ENCODE results near the gene MTHFD1L. TPM values are rescaled to one million over a fixed set of nuclear protein-coding genes. Genes with fewer than 3 reads are reported as not detected.

The MTHFD1L gene
- total and polyA plus RNA-seq, 2 of the 4 experiments (the other 2 are of a cell fraction), result 43.5 to 53.2 TPM

DNA sequence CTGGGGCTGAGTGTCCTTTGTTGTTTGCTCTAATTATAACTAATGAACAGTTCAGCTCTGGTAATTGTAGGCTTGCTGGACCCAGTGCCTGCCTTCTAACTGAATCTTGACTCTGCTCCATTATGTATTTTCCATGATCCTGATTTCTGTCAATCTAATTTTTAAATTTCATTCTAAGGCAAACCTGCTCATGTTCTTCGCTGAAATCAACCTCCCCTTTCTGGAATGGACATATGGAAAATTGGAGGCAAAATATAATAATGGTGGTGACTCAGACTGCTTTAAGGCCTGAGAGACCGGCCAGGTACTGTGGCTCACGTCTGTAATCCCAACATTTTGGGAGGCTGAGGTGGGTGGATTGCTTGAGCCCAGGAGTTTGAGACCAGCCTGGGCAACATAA is 191.6 kb downstream of the MTHFD1L start:
- no peak overlapping the region for H2AK9ac ChIP-seq (replicated peaks; ENCODE audit: low read depth, low read length, poor library complexity)
- DNase-seq, result no peak
- H3K14ac ChIP-seq (replicated peaks; ENCODE audit: low read depth, low read length), result no peak overlapping the region
- H3K36me3 ChIP-seq (ENCODE audit: control insufficient read depth, insufficient read depth, low read length), result peaks cover 28% of the 10 kb centered on the region; the same call in 1 of the 2 replicates
- no peaks in the 10 kb centered on the region for H3K9me3 ChIP-seq (ENCODE audit: control insufficient read depth, insufficient read depth, low read length)
- TF ChIP-seq MAZ (IDR thresholded peaks at IDR 0.05; ENCODE audit: borderline replicate concordance, low read depth, low read length) (no peak), NFE2L2 (IDR thresholded peaks at IDR 0.05; ENCODE audit: low read depth, low read length) (no peak), MXI1 (IDR thresholded peaks at IDR 0.05; ENCODE audit: borderline replicate concordance, low read depth, low read length) (no peak), FOS (IDR thresholded peaks at IDR 0.05; ENCODE audit: low read depth, low read length) (no peak), MAFK (IDR thresholded peaks at IDR 0.05; ENCODE audit: low read depth, low read length) (no peak), SMC3 (IDR thresholded peaks at IDR 0.05; ENCODE audit: low read depth, low read length) (no peak), RCOR1 (IDR thresholded peaks at IDR 0.05; ENCODE audit: insufficient replicate concordance, low read length) (no peak), BHLHE40 (IDR thresholded peaks at IDR 0.05; ENCODE audit: low read depth, low read length) (no peak), CEBPB (IDR thresholded peaks at IDR 0.05; ENCODE audit: low read depth, low read length) (no peak), RAD21 (IDR thresholded peaks at IDR 0.05; ENCODE audit: low read length) (no peak)
- TF ChIP-seq, protein P1, sequence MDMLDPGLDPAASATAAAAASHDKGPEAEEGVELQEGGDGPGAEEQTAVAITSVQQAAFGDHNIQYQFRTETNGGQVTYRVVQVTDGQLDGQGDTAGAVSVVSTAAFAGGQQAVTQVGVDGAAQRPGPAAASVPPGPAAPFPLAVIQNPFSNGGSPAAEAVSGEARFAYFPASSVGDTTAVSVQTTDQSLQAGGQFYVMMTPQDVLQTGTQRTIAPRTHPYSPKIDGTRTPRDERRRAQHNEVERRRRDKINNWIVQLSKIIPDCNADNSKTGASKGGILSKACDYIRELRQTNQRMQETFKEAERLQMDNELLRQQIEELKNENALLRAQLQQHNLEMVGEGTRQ (IDR thresholded peaks at IDR 0.05; ENCODE audit: low read depth, low read length), result no peak
- 0 out of 2 replicates have a peak, but pooled peaks cover 7% of the 10 kb centered on the region for H4K20me1 ChIP-seq (ENCODE audit: insufficient read depth, low read length)
- no TSS peak for BruUV-seq (replicated peaks)
- intact Hi-C loops (cut with micrococcal nuclease), result no loop called here
- no peak overlapping the region for H3K4me3 ChIP-seq (ENCODE audit: insufficient read depth, low read depth, low read length)
- no peaks in the 10 kb centered on the region for H3K27me3 ChIP-seq (ENCODE audit: control insufficient read depth, insufficient read depth, low read length)
- H3K4me2 ChIP-seq (ENCODE audit: low read depth, low read length), result no peak overlapping the region
- no peak overlapping the region for H2AK5ac ChIP-seq (ENCODE audit: low read depth, low read length)
- H2BK15ac ChIP-seq (ENCODE audit: low read depth, low read length), result no peak overlapping the region
- CTCF ChIA-PET, result no interaction called here
- H4K91ac ChIP-seq (ENCODE audit: insufficient read depth, low read depth, low read length), result no peak overlapping the region
- no peak overlapping the region for H2BK5ac ChIP-seq (ENCODE audit: low read depth, low read length, poor library complexity, severe bottlenecking)
- in situ Hi-C loops (cut with MboI; ENCODE audit: low sequenced_read_pairs), result loop anchor here (25.0 kb wide), 1 partner anchor 1220 kb away; no protein-coding TSS in a partner anchor
- no peak overlapping the region for H3K9ac ChIP-seq (ENCODE audit: low read depth, low read length)
- H4K8ac ChIP-seq (ENCODE audit: low read depth in 2 of 2, low read length in 2 of 2), result no peak overlapping the region
- POLR2A ChIA-PET (ENCODE audit: unreplicated experiment), result no interaction called here
- peaks cover 14% of the 10 kb centered on the region for H3K4me1 ChIP-seq (ENCODE audit: control insufficient read depth, insufficient read depth, low read length)
- H2BK20ac ChIP-seq (ENCODE audit: low read depth, low read length), result no peak overlapping the region
- H3K23ac ChIP-seq (ENCODE audit: low read depth, low read length), result no peak overlapping the region
- peaks cover 29 to 60% of the 10 kb centered on the region in 2 experiments for H3K79me1 ChIP-seq (ENCODE audit: low read depth in 1 of 2, low read length in 2 of 2)
- H2BK120ac ChIP-seq (ENCODE audit: low read depth, low read length), result no peak overlapping the region
- H4K5ac ChIP-seq (ENCODE audit: low read depth, low read length), result no peak overlapping the region
- H3K18ac ChIP-seq (ENCODE audit: low read depth, low read length), result no peak overlapping the region
- no peak overlapping the region for H3K27ac ChIP-seq (ENCODE audit: insufficient read depth, low read length)
- no peak overlapping the region for H3K56ac ChIP-seq (ENCODE audit: extremely low read depth, insufficient read depth, low read length)
- H3K9me1 ChIP-seq (ENCODE audit: insufficient read depth, low read length), result peaks cover 30% of the 10 kb centered on the region
- H3K4ac ChIP-seq (ENCODE audit: low read depth, low read length), result no peak overlapping the region
- dilution Hi-C loops (cut with HindIII; ENCODE audit: low sequenced_read_pairs, unreplicated experiment), result no loop called here
- no peak overlapping the region for H2AFZ ChIP-seq (replicated peaks; ENCODE audit: low read length, poor library complexity)
- ATAC-seq (ENCODE audit: low read depth), result no peak
- no CpG with 5 or more reads among the region's 3 CpGs for WGBS, 2 experiments (ENCODE audit: extremely low coverage in 2 of 2, insufficient read length in 1 of 2)
